ENCODE data around the gene LVRN.

LVRN gene

DNA sequence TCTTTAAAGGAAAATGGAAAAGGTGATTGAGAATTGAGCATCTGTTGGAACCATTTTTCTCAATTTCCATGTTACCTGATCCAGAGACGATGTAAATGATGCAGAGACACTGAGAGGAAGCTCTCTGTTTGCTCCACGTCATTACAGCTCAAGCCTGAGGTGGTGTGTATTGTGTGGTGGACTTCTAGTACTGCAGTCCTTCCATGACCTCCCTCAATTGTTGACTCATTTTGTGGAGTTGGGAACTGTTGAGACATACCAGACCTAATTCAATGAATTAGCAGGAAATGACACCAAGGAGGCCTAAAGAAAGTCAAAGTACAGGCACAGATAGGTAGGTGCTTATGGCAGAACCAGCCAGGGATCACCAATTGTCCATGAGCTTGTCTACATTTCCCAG lies 15.6 kb upstream of the LVRN start:
- H3K9me3 Mint-ChIP-seq: peaks cover 8% of the 10 kb centered on the region
- no peak overlapping the region for H3K4me3 Mint-ChIP-seq
- H3K27me3 Mint-ChIP-seq: peaks cover 10% of the 10 kb centered on the region
- no peak overlapping the region for H3K27ac Mint-ChIP-seq
- no peaks in the 10 kb centered on the region for H3K36me3 Mint-ChIP-seq
- H3K4me1 Mint-ChIP-seq: no peaks in the 10 kb centered on the region

DNA sequence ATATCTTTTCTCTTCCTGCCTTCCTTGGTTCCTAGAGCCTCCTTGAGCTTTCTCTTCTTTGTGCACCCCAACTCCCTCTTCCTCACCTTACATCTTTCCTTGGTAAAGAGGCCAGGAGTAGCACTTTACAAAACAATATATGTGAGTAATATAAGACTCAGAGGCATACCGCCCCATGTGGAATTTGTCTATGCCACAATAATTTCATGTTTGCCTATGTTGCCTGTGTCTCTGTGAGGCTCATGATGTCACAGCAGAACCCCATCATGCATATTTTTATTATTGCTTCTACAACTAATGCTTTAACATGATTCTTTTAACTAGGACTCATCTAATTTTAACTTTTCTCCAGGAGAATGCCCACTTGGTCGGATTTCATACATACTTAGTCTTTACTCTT lies 15.0 kb upstream of the LVRN start:
- Mint-ChIP-seq H3K27ac (no peak overlapping the region), H3K4me3 (no peak overlapping the region), H3K4me1 (no peaks in the 10 kb centered on the region), H3K36me3 (no peaks in the 10 kb centered on the region), H3K9me3 (peaks cover 3% of the 10 kb centered on the region), H3K27me3 (peaks cover 12% of the 10 kb centered on the region)

DNA sequence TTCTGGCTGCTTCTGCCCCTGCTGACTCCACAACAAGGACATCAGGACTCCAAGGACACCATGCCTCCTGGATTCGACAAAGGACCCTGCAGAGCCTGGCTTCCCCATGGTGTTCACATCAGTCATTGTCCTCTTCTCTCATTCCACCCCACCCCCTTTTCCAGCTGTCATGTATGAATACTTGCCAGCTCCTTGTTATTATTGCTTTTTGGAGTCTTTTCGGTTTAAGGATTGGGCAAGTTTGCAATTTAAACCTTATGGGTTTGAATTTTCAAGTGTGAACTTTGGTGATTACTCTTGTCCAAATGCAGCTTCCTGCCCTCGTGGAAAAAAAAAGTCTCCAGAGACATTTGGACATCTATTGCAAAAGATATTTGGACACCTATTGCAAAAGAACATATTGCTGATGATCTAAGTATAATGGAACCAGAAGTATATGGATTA lies 14.2 kb upstream of the LVRN start:
- H3K27me3 Mint-ChIP-seq: peaks cover 12% of the 10 kb centered on the region
- no peaks in the 10 kb centered on the region for H3K36me3 Mint-ChIP-seq
- H3K9me3 Mint-ChIP-seq: no peaks in the 10 kb centered on the region
- no peak overlapping the region for H3K27ac Mint-ChIP-seq
- no peaks in the 10 kb centered on the region for H3K4me1 Mint-ChIP-seq
- no peak overlapping the region for H3K4me3 Mint-ChIP-seq

DNA sequence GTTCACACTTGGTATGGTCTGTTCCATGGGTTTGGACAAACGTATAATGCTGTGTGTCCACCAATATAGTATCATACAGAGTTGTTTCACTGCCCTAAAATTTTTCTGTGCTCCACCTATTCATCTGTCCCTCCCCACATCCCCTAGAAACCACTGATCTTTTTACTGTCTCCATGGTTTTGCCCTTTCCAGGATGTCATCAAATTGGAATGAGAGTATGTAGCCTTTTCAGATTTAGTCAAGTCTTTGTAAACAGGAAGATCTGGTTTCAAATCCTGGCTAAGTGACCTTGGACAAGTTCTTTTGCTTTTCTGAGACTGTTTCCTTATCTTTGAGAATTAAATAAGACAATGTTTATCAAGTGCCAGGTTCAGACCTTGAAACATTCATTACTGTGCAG lies 13.2 kb upstream of the LVRN start:
- no peak overlapping the region for H3K4me3 Mint-ChIP-seq
- no peaks in the 10 kb centered on the region for H3K4me1 Mint-ChIP-seq
- no peaks in the 10 kb centered on the region for H3K36me3 Mint-ChIP-seq
- no peak overlapping the region for H3K27ac Mint-ChIP-seq
- H3K27me3 Mint-ChIP-seq: peaks cover 9% of the 10 kb centered on the region
- H3K9me3 Mint-ChIP-seq: no peaks in the 10 kb centered on the region

- H3K36me3 Mint-ChIP-seq: no peaks in the 10 kb centered on the region
- no peaks in the 10 kb centered on the region for H3K9me3 Mint-ChIP-seq
- H3K27ac Mint-ChIP-seq: no peak overlapping the region
- H3K27me3 Mint-ChIP-seq: peaks cover 9% of the 10 kb centered on the region
- no peak overlapping the region for H3K4me3 Mint-ChIP-seq
- H3K4me1 Mint-ChIP-seq: no peaks in the 10 kb centered on the region
These were observed 9.7 kb upstream of the LVRN start for GRCh38 chr5:115952588-115952987.

- Mint-ChIP-seq H3K27ac (no peak overlapping the region), H3K4me1 (no peaks in the 10 kb centered on the region)
These were observed 8.1 kb upstream of the LVRN start for GRCh38 chr5:115954144-115954543.

GRCh38 chr5:115956957-115957356 lies 5.3 kb upstream of the LVRN start:
- Mint-ChIP-seq H3K4me1 (peaks cover 8% of the 10 kb centered on the region), H3K27me3 (peaks cover 29% of the 10 kb centered on the region), H3K4me3 (no peak overlapping the region), H3K27ac (no peak overlapping the region), H3K9me3 (no peaks in the 10 kb centered on the region), H3K36me3 (no peaks in the 10 kb centered on the region)

More at GRCh38 chr5:115954144-115954543, 8.1 kb upstream of the LVRN start:
- Mint-ChIP-seq H3K27me3 (peaks cover 19% of the 10 kb centered on the region), H3K36me3 (no peaks in the 10 kb centered on the region), H3K4me3 (no peak overlapping the region), H3K9me3 (no peaks in the 10 kb centered on the region)

DNA sequence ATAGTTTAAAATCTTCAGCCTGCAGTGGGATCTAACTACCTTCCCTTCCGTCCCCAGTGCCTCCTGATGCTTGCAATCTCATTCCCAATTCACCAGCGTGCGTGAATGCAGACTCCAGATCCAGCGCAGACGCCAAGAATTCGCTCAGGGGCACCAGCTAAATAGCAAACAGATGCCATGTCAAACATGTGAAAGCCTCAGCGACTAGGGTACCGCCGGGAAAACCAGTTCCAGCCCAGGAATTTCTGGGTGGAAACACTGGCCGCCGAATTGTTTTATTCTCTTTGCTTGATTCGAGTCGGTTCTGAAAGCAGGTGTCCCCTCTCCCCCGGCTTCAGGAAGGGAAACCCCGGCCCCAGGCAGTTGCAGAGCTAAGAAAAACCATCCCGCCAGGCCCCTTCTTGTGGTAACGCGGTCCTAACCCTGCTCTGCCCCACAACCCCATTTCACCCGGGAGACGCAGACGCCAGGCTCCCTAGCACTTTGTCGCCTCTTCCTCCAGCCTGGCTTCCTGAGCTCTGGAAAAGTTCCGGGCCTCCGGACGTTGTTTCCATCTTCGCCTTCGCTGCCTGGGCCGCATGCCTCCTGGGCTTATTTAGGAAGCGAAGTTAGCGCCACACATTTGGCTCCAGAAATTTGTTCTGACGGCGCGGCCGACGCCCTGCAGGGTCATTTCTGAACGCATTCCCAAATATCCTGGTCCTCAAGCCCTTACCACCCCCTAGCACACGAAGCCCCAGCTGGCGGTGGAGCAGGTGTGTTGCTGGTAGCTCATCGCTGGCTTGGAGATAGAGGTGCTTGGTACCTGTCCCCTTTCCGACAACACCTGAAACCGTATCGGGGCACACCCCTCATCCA lies 665 bp upstream of the LVRN start:
- Mint-ChIP-seq H3K27ac (no peak overlapping the region), H3K27me3 (peaks cover 45% of the 10 kb centered on the region), H3K4me3 (no peak overlapping the region), H3K9me3 (no peaks in the 10 kb centered on the region), H3K36me3 (no peaks in the 10 kb centered on the region), H3K4me1 (peaks cover 13% of the 10 kb centered on the region)

- H3K36me3 Mint-ChIP-seq: no peaks in the 10 kb centered on the region
- H3K9me3 Mint-ChIP-seq: no peaks in the 10 kb centered on the region
- H3K27ac Mint-ChIP-seq: no peak overlapping the region
- H3K4me1 Mint-ChIP-seq: peaks cover 13% of the 10 kb centered on the region
- peaks cover 45% of the 10 kb centered on the region for H3K27me3 Mint-ChIP-seq
- no peak overlapping the region for H3K4me3 Mint-ChIP-seq
These were observed 509 bp downstream of the LVRN start for GRCh38 chr5:115962565-115963402.

GRCh38 chr5:115963566-115963965 lies 1.3 kb downstream of the LVRN start:
- H3K27me3 Mint-ChIP-seq: peaks cover 45% of the 10 kb centered on the region
- H3K36me3 Mint-ChIP-seq: no peaks in the 10 kb centered on the region
- peaks cover 13% of the 10 kb centered on the region for H3K4me1 Mint-ChIP-seq
- no peak overlapping the region for H3K27ac Mint-ChIP-seq
- no peaks in the 10 kb centered on the region for H3K9me3 Mint-ChIP-seq
- H3K4me3 Mint-ChIP-seq: peak overlapping the region; percentile 37

DNA sequence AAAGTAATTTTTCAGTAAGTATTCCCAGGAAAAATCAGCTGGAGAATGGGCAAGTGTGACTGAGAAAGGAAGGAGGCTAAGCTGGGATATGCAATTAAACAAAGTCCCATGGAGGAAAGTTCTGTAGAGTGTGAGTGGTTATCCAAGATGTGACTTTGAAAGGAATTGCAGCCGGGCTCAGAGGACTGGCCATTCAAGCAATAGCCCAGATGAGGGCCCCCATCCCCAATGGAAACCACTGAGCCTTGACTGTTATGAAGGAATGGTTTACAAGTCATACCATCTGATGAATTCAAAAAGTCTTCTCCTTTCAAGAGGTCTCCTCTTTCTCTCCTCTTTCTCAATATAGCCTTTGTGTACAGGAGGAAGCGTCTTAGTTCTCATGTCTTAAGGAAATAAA lies 6.5 kb downstream of the LVRN start:
- Mint-ChIP-seq H3K4me3 (no peak overlapping the region), H3K27ac (no peak overlapping the region), H3K27me3 (peaks cover 29% of the 10 kb centered on the region), H3K36me3 (no peaks in the 10 kb centered on the region), H3K4me1 (peaks cover 1% of the 10 kb centered on the region), H3K9me3 (peaks cover 1% of the 10 kb centered on the region)

- Mint-ChIP-seq H3K9me3 (peaks cover 23% of the 10 kb centered on the region), H3K4me3 (no peak overlapping the region), H3K4me1 (no peaks in the 10 kb centered on the region), H3K27me3 (peaks cover 37% of the 10 kb centered on the region), H3K36me3 (no peaks in the 10 kb centered on the region), H3K27ac (no peak overlapping the region)
These were observed 14.8 kb downstream of the LVRN start for GRCh38 chr5:115977096-115977495.

- H3K36me3 Mint-ChIP-seq: no peaks in the 10 kb centered on the region
- H3K4me3 Mint-ChIP-seq: no peak overlapping the region
- H3K4me1 Mint-ChIP-seq: no peaks in the 10 kb centered on the region
- no peak overlapping the region for H3K27ac Mint-ChIP-seq
- peaks cover 23% of the 10 kb centered on the region for H3K9me3 Mint-ChIP-seq
- H3K27me3 Mint-ChIP-seq: peaks cover 39% of the 10 kb centered on the region
These were observed 15.7 kb downstream of the LVRN start for GRCh38 chr5:115977988-115978387.

DNA sequence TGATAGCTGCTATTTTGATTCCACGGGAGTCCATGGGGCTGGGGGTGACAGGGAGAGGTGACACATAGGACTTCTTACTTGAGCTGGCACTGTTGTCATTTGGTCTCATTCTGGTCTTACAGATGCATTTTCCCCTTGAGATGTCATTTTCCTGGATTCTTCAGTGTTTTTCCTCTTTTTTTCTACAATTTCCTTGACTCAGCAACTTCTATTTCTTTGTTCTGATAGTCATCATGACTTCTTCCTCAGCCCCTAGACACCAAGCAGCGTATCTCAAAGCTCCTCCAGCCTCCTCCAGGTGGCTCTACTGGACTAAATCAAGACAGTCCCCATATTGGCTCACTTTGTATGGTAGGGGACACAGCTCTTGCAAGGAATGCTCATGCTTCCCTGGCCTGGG lies 16.5 kb downstream of the LVRN start:
- peaks cover 22% of the 10 kb centered on the region for H3K9me3 Mint-ChIP-seq
- no peak overlapping the region for H3K27ac Mint-ChIP-seq
- no peaks in the 10 kb centered on the region for H3K4me1 Mint-ChIP-seq
- peaks cover 39% of the 10 kb centered on the region for H3K27me3 Mint-ChIP-seq
- no peak overlapping the region for H3K4me3 Mint-ChIP-seq
- H3K36me3 Mint-ChIP-seq: no peaks in the 10 kb centered on the region

GRCh38 chr5:115979201-115980041 lies 17.1 kb downstream of the LVRN start:
- H3K27me3 Mint-ChIP-seq: peaks cover 39% of the 10 kb centered on the region
- peaks cover 16% of the 10 kb centered on the region for H3K9me3 Mint-ChIP-seq
- H3K36me3 Mint-ChIP-seq: no peaks in the 10 kb centered on the region
- H3K4me1 Mint-ChIP-seq: no peaks in the 10 kb centered on the region
- H3K27ac Mint-ChIP-seq: no peak overlapping the region
- H3K4me3 Mint-ChIP-seq: no peak overlapping the region

Measured in activated naive CD4-positive, alpha-beta T cell treated with anti-CD3 and anti-CD28 coated beads, Interleukin-2, amount 50 U/mL, for 24 hours (primary cell).